ENCODE measurements around the gene NOP9.

DNA sequence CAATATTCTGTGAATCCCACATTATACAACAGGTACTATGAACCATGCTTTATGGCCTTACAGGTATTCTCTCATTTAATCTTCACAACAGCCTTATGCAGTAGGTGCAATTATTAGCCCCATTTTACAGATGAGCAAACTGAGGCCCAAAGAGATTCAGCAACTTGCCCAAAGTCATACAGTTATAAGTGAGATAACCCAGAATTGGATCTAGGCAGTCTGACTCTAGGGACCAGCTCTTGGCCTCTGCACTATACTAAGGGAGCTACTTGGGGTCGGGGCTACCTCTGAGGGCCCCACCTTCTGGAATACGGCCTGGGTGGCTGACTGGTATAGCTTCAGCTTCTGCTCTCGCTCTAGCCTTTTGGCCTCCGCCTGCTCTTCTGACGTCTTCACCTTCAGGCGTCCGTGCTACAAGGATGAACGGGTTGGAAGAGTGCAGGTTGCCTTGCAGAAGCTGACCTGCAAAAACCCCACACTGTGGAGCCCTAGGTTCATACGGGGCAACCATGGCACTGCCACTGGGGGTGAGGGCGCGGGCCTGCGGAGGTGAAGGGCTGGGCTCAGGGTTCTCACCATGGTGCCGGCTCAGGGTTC, 29.0 kb upstream of the NOP9 start:
- TF ChIP-seq POLR2A (IDR thresholded peaks at IDR 0.05) = no peak
- TF ChIP-seq, protein P1, sequence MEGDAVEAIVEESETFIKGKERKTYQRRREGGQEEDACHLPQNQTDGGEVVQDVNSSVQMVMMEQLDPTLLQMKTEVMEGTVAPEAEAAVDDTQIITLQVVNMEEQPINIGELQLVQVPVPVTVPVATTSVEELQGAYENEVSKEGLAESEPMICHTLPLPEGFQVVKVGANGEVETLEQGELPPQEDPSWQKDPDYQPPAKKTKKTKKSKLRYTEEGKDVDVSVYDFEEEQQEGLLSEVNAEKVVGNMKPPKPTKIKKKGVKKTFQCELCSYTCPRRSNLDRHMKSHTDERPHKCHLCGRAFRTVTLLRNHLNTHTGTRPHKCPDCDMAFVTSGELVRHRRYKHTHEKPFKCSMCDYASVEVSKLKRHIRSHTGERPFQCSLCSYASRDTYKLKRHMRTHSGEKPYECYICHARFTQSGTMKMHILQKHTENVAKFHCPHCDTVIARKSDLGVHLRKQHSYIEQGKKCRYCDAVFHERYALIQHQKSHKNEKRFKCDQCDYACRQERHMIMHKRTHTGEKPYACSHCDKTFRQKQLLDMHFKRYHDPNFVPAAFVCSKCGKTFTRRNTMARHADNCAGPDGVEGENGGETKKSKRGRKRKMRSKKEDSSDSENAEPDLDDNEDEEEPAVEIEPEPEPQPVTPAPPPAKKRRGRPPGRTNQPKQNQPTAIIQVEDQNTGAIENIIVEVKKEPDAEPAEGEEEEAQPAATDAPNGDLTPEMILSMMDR (IDR thresholded peaks at IDR 0.05) = no peak
- no peak for TF ChIP-seq EP300 (IDR thresholded peaks at IDR 0.05)
- TF ChIP-seq POLR2AphosphoS5 (IDR thresholded peaks at IDR 0.05) = no peak

Measured in sigmoid colon (tissue), 4 donors.